SKM-1 (cell line): ENCODE data around the gene PGAM2.

Experiments
- DNase-seq: peaks from one replicate; lab custom pipeline; 2025; ENCODE audit not compliant: unreplicated experiment; lab: John Stamatoyannopoulos, UW

PGAM2 gene

DNA sequence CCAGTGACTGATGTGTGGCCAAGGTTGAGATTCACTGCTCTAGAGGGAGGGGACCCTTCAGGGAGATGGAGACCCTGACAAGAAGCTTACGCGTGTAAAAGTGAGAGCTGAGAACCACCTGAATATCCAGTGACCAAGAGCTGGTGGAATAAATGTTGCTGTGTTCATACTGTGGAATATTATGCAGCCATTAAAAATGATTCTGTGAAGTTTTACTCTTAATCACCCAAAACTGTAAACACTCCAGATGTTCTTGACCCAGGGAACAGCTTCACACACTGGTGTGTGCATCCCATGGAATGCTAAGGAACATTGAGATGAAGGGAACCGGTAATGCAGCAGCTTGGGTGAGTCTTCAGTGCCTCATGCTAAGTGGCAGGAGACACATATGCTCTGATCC is 21.3 kb upstream of the PGAM2 start:
- DNase-seq = no peak

DNA sequence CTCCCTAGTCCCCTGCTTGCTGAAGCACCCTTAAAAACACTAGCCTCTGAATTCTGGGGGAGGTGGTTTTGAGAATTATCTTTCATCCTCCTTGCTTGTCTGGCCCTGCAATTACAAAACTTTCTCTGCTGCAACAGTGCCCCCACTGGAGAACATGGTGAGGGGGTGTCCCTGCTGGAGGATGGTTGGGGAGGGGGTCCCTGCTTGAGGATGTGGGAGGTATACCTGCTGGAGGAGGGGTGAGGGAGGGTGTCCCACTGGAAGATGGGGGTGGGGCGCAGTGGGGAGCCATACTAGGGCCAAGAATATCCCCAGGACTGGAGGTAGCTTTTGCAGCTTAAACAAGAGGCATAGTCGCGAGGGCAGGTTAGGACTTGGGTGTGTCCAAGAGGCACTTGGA is 20.2 kb upstream of the PGAM2 start:
- DNase-seq = no peak

DNA sequence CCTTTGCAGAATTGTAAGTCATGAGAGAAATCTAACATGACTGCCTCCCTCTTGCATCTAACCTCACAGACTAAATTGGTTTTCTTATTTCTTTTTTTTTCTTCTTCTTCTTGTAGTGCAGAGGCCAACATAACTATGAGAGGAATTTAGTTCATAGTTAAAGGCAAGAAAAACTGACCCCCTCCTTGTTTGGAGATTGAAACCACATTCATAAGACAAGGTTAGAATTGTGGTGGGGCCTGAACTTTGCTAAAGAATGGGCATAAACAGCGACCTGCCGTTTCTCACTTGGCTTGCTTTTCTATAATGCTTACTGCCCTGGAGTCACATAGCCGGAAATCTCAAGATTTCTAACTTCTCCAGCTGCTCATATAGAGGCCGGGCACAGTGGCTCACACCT is 19.3 kb upstream of the PGAM2 start:
- no peak for DNase-seq

DNA sequence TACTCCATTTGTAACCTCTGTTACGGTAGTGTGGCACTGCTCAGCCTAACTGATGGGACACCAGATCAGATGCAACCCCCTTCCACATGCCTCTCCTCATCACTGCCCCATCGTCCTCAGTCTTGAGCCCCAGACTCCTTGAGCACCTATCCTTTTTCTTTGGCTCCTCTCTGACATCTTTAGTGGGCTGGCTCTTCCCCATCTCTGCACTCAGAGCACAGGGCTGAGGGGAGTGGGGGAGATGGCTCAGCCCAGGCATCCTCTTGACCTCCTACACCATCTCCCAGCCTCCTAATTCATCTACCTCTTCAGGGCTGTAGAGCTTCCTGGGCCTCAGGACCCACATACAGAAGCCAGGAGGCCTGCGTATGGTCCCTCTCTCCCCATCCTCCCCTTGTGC is 18.4 kb upstream of the PGAM2 start:
- DNase-seq = no peak

DNA sequence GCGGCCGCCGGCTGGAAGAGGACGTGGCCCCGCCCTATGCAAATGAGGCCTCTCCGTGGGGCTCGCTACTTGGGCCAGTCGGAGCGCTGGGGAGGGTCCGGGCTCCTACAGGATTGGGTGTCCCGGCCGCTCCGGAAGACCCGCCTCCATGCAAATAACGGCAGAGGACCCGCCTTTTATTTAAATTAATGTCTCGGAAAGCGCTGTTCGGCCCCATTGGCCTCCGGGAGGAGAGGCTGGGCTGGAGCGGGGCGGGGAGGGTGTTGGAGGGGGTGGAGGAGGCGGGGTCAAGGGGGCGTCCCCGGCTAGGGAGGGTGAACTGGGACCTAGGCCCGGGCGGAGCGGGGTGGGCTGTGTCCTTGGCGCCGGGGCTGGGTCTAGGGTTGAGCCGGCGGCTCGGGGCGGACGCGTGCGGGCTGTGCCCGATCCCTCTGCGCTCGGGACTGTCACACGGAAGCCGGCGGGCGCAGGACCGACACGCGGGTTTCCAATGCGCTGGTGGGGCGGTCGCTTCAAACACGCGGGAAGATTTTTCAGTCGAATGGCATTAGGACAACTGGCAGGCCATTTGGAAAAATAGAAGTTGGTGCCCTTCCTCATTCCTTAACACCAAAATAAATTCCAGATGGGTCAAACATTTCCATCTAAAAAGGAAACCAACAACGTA is 17.3 kb upstream of the PGAM2 start:
- peak; percentile 95 for DNase-seq

DNA sequence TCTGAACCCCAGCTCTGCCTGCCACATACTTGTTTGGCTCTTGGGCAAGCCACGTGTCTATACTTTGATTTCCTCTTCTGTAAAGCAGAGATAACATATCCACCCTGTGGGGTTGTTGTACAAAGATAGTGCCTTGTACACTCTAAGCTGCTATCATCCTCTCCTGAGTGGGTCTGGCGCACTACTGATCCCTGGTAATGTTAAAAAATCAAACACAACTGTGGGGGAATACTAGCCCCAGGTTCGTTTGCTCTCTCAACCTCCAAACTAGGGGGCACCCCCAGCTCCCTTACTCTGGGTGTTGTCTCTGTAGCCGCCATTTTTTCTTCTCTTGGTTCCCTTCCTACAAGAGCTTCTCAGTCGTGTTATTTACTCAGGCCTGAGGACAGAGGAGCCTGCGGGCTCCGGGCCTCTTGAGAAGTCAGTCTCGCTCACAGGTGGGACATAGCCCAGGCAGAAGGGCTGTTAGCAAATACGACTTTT is 15.9 kb upstream of the PGAM2 start:
- DNase-seq = no peak

DNA sequence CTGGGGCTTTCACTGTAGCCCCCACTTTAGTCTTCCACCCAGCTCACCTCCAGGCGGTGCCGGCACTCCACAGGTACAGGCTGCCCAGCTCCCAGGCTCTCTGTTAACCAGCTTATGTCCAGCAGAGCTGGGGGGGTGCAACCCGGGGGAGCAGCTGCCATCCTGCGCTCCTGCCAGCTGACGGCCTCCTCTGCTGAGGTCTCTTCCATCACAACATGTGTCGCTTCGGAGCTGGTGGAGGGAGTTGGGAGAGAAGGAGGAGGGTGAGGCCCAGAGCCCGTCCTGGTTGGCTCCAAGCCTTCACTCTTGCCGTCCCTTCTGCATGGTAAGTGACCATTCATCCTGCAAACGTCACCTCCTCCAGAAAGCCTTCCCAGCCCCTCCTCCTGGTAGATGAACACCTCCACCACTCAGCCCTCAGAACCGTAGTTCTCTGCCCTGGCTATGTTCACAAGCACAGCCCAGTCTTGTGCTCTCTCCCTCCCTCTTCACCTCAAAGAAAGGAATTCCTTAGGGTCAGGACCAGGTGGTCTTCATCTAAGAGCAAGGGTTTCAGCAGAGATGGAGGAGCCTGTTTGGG is 15.4 kb upstream of the PGAM2 start:
- DNase-seq = no peak

DNA sequence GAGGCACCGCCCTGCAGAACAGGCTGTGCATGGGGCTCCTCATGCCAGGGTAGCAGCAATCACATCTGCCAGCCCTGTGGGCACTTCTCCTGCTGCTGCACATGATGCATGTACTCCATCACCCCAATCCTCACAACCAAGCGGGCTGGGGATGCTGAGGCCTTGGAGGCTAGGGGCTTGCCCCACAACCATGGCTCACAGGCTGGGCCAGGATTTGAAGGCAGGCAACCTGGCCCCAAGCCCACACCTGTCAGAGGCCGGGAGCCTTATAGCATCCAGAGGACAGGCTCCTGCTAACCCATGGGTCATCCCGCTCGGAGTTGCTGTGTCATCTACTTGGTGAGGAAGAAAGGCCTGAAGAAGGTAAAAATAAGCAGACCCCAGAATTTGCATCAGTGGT is 14.8 kb upstream of the PGAM2 start:
- no peak for DNase-seq

DNA sequence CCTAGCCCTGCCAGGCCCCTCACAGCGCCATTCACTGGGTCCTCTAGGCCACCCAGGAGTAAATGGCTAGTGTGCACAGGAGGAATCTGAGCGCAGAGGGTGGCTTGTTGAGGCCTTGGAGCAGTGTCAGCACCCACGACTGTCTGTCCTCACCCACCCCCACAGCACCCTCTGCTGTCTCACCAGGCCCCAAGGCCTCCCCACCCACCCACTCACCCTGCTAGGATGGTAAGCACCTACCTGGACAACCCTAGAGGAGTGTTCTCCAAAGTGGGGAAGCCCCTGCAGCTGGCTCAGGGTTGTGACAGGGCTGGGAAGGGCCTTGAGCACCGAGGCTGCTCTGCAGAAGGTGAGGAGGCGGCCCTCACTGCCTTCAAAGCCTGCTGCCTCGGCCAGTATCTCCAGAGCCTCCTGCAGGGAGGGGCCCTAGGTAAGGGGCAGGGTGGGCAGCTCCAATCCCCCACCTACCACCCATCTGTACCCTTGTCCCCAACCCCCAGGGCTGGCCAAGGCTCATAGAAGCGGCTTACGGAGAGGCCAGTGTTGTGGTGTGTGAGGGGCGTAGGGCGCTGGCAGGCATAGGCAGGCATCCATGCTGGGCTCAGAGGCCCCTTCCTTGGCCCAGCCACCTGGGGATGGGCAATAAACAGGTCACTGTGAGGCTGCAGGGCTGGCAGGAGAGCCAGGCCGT is 14.1 kb upstream of the PGAM2 start:
- DNase-seq = no peak

DNA sequence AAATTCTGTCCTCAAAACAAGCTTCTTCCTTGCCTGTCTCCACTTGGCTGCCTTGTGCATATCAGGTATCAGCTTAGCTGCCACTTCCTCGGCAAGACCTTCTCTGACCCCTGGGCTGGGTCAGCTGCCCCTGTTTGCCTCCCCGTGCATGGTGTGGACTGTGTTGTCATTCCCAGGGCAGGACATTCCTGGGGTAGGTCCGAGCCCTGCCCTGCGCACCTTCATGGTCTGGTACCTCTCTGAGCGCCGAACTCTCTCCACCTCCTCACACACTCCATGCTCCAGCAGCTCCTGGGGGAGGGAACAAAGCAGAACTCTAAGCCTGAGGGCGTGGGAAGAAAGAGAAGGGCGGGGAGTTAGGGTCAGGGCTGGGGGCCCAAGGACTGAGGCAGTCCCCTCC is 13.2 kb upstream of the PGAM2 start:
- DNase-seq = no peak

DNA sequence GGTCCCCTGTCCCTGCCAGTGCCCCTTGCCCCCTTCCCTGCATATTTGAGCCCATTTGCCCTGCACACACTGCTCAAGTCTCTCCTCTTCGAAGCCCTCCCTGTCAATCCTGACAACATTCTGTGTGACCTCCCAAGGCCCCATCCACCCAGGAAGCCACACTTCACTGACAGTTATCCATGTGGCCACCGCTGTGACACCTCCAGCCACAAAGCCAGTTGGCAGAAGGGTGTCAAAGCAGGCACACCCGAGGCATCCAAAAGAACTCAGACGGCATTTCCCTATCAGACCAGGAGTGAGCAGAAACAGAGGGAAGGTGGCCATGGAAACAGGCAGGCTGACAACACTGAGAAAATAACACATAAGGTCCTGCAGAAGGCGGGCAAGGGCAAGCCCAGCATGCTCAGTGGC is 12.3 kb upstream of the PGAM2 start:
- DNase-seq = no peak

DNA sequence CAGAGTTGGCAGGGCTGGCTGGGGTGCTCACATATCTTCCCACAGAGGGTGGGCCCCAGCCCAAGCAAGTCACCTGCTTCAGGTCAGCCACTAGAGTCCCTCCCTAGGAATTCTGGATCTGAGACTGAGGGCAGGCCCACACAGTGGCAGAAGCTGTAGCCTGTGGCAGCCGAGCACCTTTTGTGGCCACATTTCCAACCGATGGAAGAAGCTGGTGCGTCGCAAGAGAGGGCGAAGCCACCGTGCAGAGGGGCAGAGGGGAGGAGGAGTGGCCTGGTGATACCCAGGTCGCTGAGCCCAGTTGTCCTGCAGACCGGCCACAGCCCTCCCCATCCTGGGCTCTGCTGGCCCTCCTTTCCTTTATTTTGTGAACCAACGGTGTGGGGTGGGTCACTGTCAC is 11.7 kb upstream of the PGAM2 start:
- DNase-seq = no peak

DNA sequence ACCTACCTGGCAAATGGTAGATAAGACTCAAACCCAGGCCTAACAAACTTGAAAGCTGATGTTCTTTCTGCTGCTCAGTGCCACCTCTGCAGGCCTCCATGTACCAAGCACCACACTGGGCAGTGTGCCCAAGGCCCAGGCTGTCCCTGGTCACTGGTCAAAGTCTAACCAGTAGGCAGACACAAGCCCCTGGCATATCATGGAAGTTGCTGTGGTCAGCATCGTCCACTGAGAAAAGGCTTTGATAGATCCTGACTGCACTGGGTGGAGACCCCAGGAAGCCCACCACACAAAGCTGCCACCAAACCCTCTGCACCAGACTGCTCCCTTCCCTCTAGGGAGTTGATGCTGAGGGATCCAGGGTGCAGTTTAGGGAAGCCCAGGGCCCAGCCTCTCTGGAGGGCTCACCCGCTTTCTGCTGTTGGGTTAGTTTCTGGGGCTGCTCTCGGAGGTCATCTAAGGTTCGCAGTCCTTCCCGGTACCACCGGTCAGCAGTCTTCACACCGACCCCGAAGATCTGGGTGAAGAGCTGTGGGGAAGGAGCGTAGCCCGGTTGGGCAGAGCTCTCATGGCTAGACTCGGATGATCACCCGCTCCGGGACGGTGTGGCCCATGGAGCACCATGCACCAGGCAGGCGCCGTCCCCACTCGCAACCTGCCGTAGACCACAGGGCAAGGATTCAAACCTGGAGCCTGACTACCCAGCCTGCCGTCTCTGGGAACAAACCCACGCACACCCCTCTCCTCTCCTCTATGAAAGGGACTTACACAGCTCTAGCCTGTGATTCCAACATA is 10.9 kb upstream of the PGAM2 start:
- DNase-seq = no peak

DNA sequence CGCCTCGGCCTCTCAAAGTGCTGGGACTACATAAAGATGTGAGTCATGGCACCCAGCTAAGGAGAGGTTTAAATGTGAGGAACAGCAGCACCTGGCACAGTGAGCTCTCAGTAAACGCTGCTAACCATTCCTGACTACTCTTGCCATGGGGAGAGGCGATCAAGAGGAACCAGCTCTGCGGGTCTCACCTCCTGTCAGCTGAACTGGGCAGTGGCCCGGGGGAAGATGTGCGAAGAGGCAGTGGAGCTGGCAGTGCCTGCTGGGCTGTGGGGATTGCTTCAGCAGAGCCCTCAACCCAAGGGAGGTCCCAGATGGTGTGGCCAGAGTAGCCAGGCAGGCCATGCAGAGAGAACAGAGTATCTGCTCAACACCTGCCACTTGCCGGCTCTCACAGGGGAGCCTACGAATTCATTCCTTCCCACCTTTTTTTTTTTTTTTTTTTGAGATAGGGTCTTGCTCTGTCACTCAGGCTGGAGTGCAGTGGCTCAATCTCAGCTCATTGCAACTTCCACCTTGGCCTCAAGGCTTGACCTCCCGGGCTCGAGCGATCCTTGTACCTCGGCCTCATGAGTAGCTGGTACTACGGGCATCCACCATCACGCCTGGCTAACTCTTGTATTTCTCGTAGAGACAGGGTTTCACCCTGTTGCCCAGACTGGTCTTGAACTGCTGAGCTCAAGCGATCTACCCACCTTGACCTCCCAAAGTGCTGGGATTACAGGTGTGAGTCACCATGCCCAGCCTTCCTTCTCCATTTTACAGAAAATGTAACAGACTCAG is 10.1 kb upstream of the PGAM2 start:
- DNase-seq = no peak

DNA sequence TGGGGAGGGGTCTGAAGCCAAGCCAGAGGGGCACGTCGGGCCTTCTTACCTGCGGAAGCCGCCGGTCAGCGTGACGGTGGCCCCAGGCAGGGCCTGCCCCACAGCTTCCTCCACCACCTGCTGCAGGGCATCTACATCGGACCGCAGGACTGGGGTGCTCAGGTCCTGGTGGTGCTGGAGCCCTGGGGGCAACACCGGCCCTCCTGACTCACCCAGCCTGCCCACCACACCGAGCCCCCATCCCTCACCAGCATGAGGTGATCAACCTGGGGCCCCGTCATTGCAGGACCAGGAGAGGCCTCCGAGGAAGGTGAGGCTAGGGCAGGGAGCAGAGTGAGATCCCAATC is 9.0 kb upstream of the PGAM2 start:
- DNase-seq = no peak

DNA sequence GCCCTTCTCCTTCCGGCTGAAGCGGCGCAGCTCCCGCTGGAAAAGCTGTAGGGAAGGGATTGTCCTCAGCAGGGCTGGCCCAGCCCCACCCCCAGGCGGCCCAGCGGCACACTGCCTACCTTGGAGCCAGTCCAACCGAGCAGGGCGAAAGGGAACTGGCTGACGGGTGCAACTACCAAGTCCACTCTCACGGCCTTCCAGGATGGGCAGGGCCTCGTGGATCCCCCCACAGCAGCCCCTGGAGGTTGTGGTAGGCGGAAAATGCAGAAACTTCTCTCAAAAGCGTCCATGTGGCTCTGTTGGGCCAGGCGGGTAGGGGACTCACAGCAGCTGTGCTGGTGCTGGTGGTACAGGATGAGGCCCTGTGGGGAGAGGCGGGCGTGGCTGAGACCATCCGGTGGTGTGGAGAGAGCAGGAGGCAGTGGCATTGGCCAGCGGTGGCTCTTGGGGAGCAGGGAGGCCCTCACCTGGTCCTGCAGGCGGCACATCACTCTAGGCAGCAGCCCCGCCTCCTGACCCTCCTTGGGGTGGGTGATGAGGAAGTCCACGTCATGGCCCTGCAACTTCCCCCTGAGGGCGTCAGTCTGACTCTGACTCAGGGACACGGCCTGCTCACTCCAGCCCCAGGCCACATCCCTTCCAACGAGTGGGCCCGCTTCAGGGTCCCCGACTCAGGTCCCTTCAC is 8.4 kb upstream of the PGAM2 start:
- no peak for DNase-seq

DNA sequence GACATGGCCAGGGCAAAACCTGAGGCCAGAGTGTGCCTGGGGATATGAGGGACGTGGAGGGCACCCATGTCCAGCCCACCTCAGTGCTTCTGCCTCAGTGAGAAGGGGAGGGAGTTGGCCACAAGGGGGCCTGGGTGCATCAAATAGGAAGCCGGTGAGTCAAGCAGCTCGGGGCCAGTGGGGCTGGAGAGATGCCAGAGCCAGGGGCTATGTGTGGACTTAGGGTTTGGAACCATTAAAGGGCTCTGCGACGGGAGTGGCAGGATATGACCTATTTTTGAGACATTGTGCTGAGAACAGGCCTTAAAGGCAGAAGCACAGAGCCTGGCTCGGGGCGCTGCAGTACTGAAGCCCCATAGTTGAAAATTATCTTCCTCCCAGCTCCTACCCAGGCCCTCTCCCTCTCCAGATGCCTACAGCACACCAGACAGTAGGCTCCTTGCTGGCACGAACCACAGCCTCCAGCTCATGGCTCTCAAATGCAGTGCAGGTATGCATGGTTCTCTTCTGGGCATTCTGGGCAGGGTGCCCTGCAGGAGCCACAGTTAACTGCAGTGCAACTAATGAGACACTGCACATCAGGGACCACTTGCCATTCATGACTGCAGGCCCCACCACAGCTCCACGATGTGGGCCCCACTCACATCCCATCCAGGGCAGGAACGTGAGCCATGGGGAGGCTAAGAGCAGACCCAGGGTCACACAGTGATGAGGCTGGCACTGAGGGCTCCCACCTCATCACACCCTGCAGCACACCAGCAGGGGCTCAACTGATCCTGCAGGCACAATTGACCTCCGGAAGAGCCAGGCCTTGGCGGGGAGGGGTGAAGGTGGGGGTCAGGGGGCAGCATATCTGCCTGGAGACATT is 7.2 kb upstream of the PGAM2 start:
- DNase-seq = no peak

DNA sequence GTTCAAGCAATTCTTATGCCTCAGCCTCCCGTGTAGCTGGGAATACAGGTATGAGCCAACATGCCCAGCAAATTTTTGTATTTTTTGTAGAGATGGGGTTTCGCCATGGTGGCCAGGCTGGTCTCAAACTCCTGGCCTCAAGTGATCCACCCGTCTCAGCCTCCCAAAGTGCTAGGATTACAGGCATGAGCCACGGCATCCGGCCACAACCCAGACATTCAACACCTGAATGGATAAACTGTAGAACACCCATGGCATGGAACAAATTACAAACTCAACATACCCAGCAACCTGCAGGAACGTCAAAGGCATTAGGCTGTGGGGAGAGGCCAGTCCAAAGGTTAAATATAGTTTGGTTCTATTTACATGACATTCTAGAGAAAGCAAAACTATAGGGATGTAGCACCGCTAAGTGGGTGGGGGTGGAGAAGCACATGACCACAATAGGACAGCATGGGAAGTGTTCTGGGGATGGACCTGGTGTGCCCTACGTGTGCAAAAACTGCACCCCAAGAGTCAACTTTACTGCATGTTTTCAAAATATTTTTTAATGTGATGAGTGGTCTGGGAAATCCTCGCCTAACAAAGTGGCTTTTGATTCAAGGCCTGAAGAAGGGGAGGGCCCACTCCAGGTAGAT is 6.5 kb upstream of the PGAM2 start:
- DNase-seq = no peak

DNA sequence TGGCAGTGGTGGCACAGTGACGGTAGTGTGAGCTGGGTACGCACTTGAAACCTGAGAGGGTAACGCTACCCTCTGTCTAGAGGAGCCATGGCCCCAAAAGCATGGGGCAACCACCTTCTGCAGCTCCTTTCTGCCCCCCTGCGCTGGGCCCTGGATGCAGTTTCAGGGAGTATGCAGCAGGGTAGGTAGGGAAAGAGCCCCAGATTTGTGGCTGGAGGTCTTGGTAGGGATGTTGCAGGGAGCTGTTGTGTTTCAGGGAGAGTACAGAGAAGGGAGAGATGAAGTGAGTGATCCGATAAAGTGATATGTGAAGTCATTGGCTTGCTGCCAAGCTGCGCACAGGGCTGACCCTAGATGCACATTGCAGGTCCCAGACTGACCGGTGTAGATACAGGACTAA is 2.7 kb upstream of the PGAM2 start:
- no peak for DNase-seq
